ENCODE results near the gene VAV1. TPM values are rescaled to one million over a fixed set of nuclear protein-coding genes. Genes with fewer than 3 reads are reported as not detected.

The VAV1 gene
- polyA plus RNA-seq, 1 donor from 2014 or later = not detected

DNA sequence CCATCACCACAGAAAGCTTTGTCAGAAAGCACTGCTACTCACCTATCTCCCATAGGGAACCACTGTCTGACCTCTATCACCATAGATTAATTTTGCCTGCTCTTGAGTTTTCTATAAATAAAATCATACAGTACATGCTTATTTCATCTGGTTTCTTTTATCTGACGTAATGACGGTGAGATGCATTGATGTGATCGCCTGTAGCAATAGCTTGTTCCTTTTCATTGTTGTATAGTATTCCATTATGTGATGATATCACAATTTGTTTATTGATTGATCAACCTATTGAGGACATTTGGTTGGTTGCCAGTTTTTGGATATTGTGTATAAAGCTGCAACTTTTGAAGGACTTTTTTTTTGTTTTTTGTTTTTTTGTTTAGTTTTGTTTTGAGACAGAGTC is 63.0 kb downstream of the VAV1 start (continued):
- no peak for TF ChIP-seq MXI1 (conservative IDR thresholded peaks at IDR 0.05; ENCODE audit: poor library complexity, severe bottlenecking)

- Histone ChIP-seq H3K9me3 (ENCODE audit: low read length) (no peaks in the 10 kb centered on the region), H3K36me3 (ENCODE audit: insufficient read depth, low read length) (no peaks in the 10 kb centered on the region), H3K9me2 (ENCODE audit: insufficient read depth, low read length) (no peaks in the 10 kb centered on the region), H4K20me1 (ENCODE audit: insufficient read depth) (no peaks in the 10 kb centered on the region), H3K9ac (ENCODE audit: low read length) (no peak overlapping the region), H2AFZ (ENCODE audit: low read depth, low read length) (no peak overlapping the region), H3K79me2 (replicated peaks; ENCODE audit: insufficient read depth, low read length) (no peaks in the 10 kb centered on the region), H3K4me2 (ENCODE audit: low read length) (no peak overlapping the region), H3K27me3 (ENCODE audit: insufficient read depth, low read depth, low read length) (no peaks in the 10 kb centered on the region), H3K27ac (ENCODE audit: low read length) (no peak overlapping the region), H3K4me3 (ENCODE audit: low read length) (no peak overlapping the region), H3F3A (ENCODE audit: insufficient read depth, low read length, poor library complexity, severe bottlenecking) (no peaks in the 10 kb centered on the region)
- no peak for TF ChIP-seq REST (IDR thresholded peaks at IDR 0.05; ENCODE audit: borderline replicate concordance)
- no peak for TF ChIP-seq TAF1 (IDR thresholded peaks at IDR 0.05; ENCODE audit: low read depth)
- no peak for TF ChIP-seq EZH2 (IDR thresholded peaks at IDR 0.05; ENCODE audit: borderline replicate concordance, insufficient read depth, low read length, poor library complexity, severe bottlenecking)
- TF ChIP-seq EP300 (conservative IDR thresholded peaks at IDR 0.05; ENCODE audit: poor library complexity, severe bottlenecking) = no peak
- TF ChIP-seq, protein P1, sequence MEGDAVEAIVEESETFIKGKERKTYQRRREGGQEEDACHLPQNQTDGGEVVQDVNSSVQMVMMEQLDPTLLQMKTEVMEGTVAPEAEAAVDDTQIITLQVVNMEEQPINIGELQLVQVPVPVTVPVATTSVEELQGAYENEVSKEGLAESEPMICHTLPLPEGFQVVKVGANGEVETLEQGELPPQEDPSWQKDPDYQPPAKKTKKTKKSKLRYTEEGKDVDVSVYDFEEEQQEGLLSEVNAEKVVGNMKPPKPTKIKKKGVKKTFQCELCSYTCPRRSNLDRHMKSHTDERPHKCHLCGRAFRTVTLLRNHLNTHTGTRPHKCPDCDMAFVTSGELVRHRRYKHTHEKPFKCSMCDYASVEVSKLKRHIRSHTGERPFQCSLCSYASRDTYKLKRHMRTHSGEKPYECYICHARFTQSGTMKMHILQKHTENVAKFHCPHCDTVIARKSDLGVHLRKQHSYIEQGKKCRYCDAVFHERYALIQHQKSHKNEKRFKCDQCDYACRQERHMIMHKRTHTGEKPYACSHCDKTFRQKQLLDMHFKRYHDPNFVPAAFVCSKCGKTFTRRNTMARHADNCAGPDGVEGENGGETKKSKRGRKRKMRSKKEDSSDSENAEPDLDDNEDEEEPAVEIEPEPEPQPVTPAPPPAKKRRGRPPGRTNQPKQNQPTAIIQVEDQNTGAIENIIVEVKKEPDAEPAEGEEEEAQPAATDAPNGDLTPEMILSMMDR (IDR thresholded peaks at IDR 0.05; ENCODE audit: poor library complexity, severe bottlenecking) = no peak
- no peak for TF ChIP-seq SMC3 (conservative IDR thresholded peaks at IDR 0.05; ENCODE audit: poor library complexity)
- TF ChIP-seq MXI1 (conservative IDR thresholded peaks at IDR 0.05; ENCODE audit: poor library complexity, severe bottlenecking) = no peak
- no peak for TF ChIP-seq POLR2AphosphoS5 (IDR thresholded peaks at IDR 0.05)
- TF ChIP-seq RAD21 (conservative IDR thresholded peaks at IDR 0.05) = no peak
Observed at GRCh38 chr19:6837525-6837924, 65.0 kb downstream of the VAV1 start.

GRCh38 chr19:6838062-6838655 is 65.7 kb downstream of the VAV1 start:
- Histone ChIP-seq H3K9ac (ENCODE audit: low read length) (no peak overlapping the region), H3F3A (ENCODE audit: insufficient read depth, low read length, poor library complexity, severe bottlenecking) (no peaks in the 10 kb centered on the region), H4K20me1 (ENCODE audit: insufficient read depth) (no peaks in the 10 kb centered on the region), H3K79me2 (replicated peaks; ENCODE audit: insufficient read depth, low read length) (no peaks in the 10 kb centered on the region), H3K27ac (ENCODE audit: low read length) (no peak overlapping the region), H3K9me2 (ENCODE audit: insufficient read depth, low read length) (no peaks in the 10 kb centered on the region), H3K27me3 (ENCODE audit: insufficient read depth, low read depth, low read length) (no peaks in the 10 kb centered on the region), H2AFZ (ENCODE audit: low read depth, low read length) (no peak overlapping the region), H3K4me2 (ENCODE audit: low read length) (no peak overlapping the region), H3K36me3 (ENCODE audit: insufficient read depth, low read length) (no peaks in the 10 kb centered on the region), H3K4me3 (ENCODE audit: low read length) (no peak overlapping the region), H3K9me3 (ENCODE audit: low read length) (no peaks in the 10 kb centered on the region)
- TF ChIP-seq SMC3 (conservative IDR thresholded peaks at IDR 0.05; ENCODE audit: poor library complexity) = no peak
- TF ChIP-seq RAD21 (conservative IDR thresholded peaks at IDR 0.05) = no peak
- no peak for TF ChIP-seq POLR2AphosphoS5 (IDR thresholded peaks at IDR 0.05)
